Duodenal mucosa (tissue), 2 donors: ENCODE results near the gene RBBP8.
A peak's percentile ranks its signal among the peaks of the same experiment; 100 is the strongest.
"Not testable (repeated sequence)": the region's sequence is repeated elsewhere in the genome, so short reads cannot be mapped to it uniquely, and the experiment has no call there.

Experiments used
- H3K27ac ChIP-seq: one replicate; pipeline ENCODE4 v1.7.0; 2013; ENCODE audit warnings: low read depth, low read length
- H3K27me3 ChIP-seq, 2 donors: one replicate each; pipeline ENCODE4 v1.7.0; 2013; ENCODE audit warnings: low read length in 2 of 2, control low read depth in 1 of 2; ENCODE audit not compliant: insufficient read depth in 2 of 2, control insufficient read depth in 1 of 2
- H3K36me3 ChIP-seq, 2 donors: one replicate each; pipeline ENCODE4 v1.7.0; 2013; ENCODE audit warnings: low read length in 2 of 2, control low read depth in 1 of 2; ENCODE audit not compliant: insufficient read depth in 2 of 2, control insufficient read depth in 1 of 2
- H3K4me1 ChIP-seq, 2 donors: one replicate each; pipeline ENCODE4 v1.7.0; 2013; ENCODE audit warnings: low read length in 2 of 2, control low read depth in 1 of 2; ENCODE audit not compliant: insufficient read depth in 2 of 2, control insufficient read depth in 1 of 2
- H3K4me3 ChIP-seq, 2 donors: one replicate each; pipeline ENCODE4 v1.7.0; 2013; ENCODE audit warnings: low read length in 2 of 2, low read depth in 1 of 2
- H3K9ac ChIP-seq, 2 donors: one replicate each; pipeline ENCODE4 v1.7.0; 2013; ENCODE audit warnings: low read length in 2 of 2, low read depth in 1 of 2
- H3K9me3 ChIP-seq, 2 donors: one replicate each; pipeline ENCODE4 v1.7.0; 2013; ENCODE audit warnings: low read length in 2 of 2, control low read depth in 1 of 2; ENCODE audit not compliant: control insufficient read depth in 1 of 2

RBBP8 gene

GRCh38 chr18:22933206-22933965 is at the start of gene RBBP8:
Gene RBBP8 (plus strand): TSS chr18:22933328. CDS start chr18:22936852, 3,524 bp downstream.
- peak within 1 kb of the TSS; percentile 87 to 98 for H3K4me3 ChIP-seq
- peaks cover 0 to 8% of the 10 kb centered on the region in 2 donors for H3K4me1 ChIP-seq
- no peaks in the 10 kb centered on the region for H3K9me3 ChIP-seq
- H3K9ac ChIP-seq: peak within 1 kb of the TSS; percentile 58 to 96
- peaks cover 0 to 3% of the 10 kb centered on the region in 2 donors for H3K36me3 ChIP-seq
- H3K27me3 ChIP-seq: no peaks in the 10 kb centered on the region
- peak within 1 kb of the TSS; percentile 93 for H3K27ac ChIP-seq

GRCh38 chr18:22883827-22884226 is 49.3 kb upstream of the RBBP8 start:
- no peak overlapping the region for H3K9ac ChIP-seq
- no peaks in the 10 kb centered on the region for H3K9me3 ChIP-seq
- H3K36me3 ChIP-seq: no peaks in the 10 kb centered on the region
- no peak overlapping the region for H3K4me3 ChIP-seq
- H3K4me1 ChIP-seq: peaks cover 0 to 5% of the 10 kb centered on the region in 2 donors
- H3K27me3 ChIP-seq: no peaks in the 10 kb centered on the region
- H3K27ac ChIP-seq: no peak overlapping the region

- not testable (repeated sequence) for H3K4me1 ChIP-seq, H3K27me3 ChIP-seq, H3K9ac ChIP-seq, H3K4me3 ChIP-seq, H3K36me3 ChIP-seq, H3K27ac ChIP-seq, H3K9me3 ChIP-seq
These were observed 47.4 kb upstream of the RBBP8 start for GRCh38 chr18:22885694-22886093.

- Histone ChIP-seq H3K9ac (no peak overlapping the region), H3K4me1 (no peaks in the 10 kb centered on the region), H3K4me3 (no peak overlapping the region)
These were observed 33.7 kb upstream of the RBBP8 start for GRCh38 chr18:22899421-22899820.

GRCh38 chr18:22900558-22901238 is 32.4 kb upstream of the RBBP8 start:
- Histone ChIP-seq H3K4me1 (no peaks in the 10 kb centered on the region), H3K4me3 (no peak overlapping the region), H3K36me3 (no peaks in the 10 kb centered on the region), H3K9ac (no peak overlapping the region), H3K27ac (no peak overlapping the region), H3K27me3 (no peaks in the 10 kb centered on the region), H3K9me3 (peaks cover 3 to 7% of the 10 kb centered on the region in 2 donors)

More at GRCh38 chr18:22899421-22899820, 33.7 kb upstream of the RBBP8 start:
- Histone ChIP-seq H3K9me3 (peaks cover 3 to 7% of the 10 kb centered on the region in 2 donors), H3K27ac (no peak overlapping the region), H3K27me3 (no peaks in the 10 kb centered on the region), H3K36me3 (no peaks in the 10 kb centered on the region)

- no peak overlapping the region for H3K27ac ChIP-seq
These were observed 31.0 kb upstream of the RBBP8 start for GRCh38 chr18:22902093-22902492.

GRCh38 chr18:22903248-22903647 is 29.9 kb upstream of the RBBP8 start:
- H3K27me3 ChIP-seq, H3K27ac ChIP-seq, H3K36me3 ChIP-seq, H3K9me3 ChIP-seq, H3K4me3 ChIP-seq, H3K9ac ChIP-seq, H3K4me1 ChIP-seq: not testable (repeated sequence)

More at GRCh38 chr18:22902093-22902492, 31.0 kb upstream of the RBBP8 start:
- H3K36me3 ChIP-seq: no peaks in the 10 kb centered on the region
- H3K9me3 ChIP-seq: peaks cover 3 to 7% of the 10 kb centered on the region in 2 donors
- no peak overlapping the region for H3K9ac ChIP-seq
- no peak overlapping the region for H3K4me3 ChIP-seq
- H3K27me3 ChIP-seq: no peaks in the 10 kb centered on the region
- no peaks in the 10 kb centered on the region for H3K4me1 ChIP-seq

- Histone ChIP-seq H3K36me3 (no peaks in the 10 kb centered on the region), H3K27ac (no peak overlapping the region), H3K9me3 (no peaks in the 10 kb centered on the region), H3K4me1 (peaks cover 6 to 15% of the 10 kb centered on the region in 2 donors), H3K9ac (no peak overlapping the region), H3K27me3 (no peaks in the 10 kb centered on the region), H3K4me3 (no peak overlapping the region)
These were observed 21.0 kb upstream of the RBBP8 start for GRCh38 chr18:22912149-22912548.

- no peaks in the 10 kb centered on the region for H3K36me3 ChIP-seq
- H3K4me3 ChIP-seq: no peak overlapping the region
- no peaks in the 10 kb centered on the region for H3K9me3 ChIP-seq
- H3K9ac ChIP-seq: no peak overlapping the region
- H3K27ac ChIP-seq: no peak overlapping the region
- H3K4me1 ChIP-seq: peaks cover 6 to 15% of the 10 kb centered on the region in 2 donors
- H3K27me3 ChIP-seq: no peaks in the 10 kb centered on the region
These were observed 20.3 kb upstream of the RBBP8 start for GRCh38 chr18:22912835-22913234.

GRCh38 chr18:22913861-22914260 is 19.3 kb upstream of the RBBP8 start:
- Histone ChIP-seq H3K9me3 (no peaks in the 10 kb centered on the region), H3K4me3 (peak overlapping the region in 1 of 2 donors; percentile 32), H3K27me3 (no peaks in the 10 kb centered on the region), H3K36me3 (no peaks in the 10 kb centered on the region), H3K4me1 (peaks cover 6 to 15% of the 10 kb centered on the region in 2 donors), H3K27ac (no peak overlapping the region), H3K9ac (no peak overlapping the region)
